Anterior cingulate cortex (tissue), 58 donors: ENCODE measurements around the gene SLC44A2.
A peak's percentile ranks its signal among the peaks of the same experiment; 100 is the strongest.

Experiments used
- DNase-seq, 58 donors: peaks; one replicate each; lab custom pipeline; 2025; lab: John Stamatoyannopoulos, UW

Gene SLC44A2

GRCh38 chr19:10625003-10625761 is at the start of gene SLC44A2:
TSS of gene SLC44A2 (plus strand) at chr19:10625553. CDS start at chr19:10625634, 81 bp downstream.
- peak in 53 of 58 donors; percentile 11 to 89 (median 74) for DNase-seq

GRCh38 chr19:10577951-10578350 is 47.4 kb upstream of the SLC44A2 start:
- no peak for DNase-seq

GRCh38 chr19:10580979-10581631 is 44.2 kb upstream of the SLC44A2 start:
- peak in 56 of 58 donors; percentile 27 to 90 (median 73) for DNase-seq

GRCh38 chr19:10582091-10582490 is 43.3 kb upstream of the SLC44A2 start:
- DNase-seq: no peak

- DNase-seq: no peak
Measured at GRCh38 chr19:10583036-10583776, 42.1 kb upstream of the SLC44A2 start.

GRCh38 chr19:10586396-10586795 is 39.0 kb upstream of the SLC44A2 start:
- DNase-seq: no peak

GRCh38 chr19:10587022-10587838 is 38.1 kb upstream of the SLC44A2 start, which contains the start of gene AP1M2:
TSS of gene AP1M2 (minus strand) at chr19:10587312. CDS start at chr19:10587231, 81 bp downstream.
- DNase-seq: no peak

- DNase-seq: no peak
Measured at GRCh38 chr19:10587839-10588150, 37.6 kb upstream of the SLC44A2 start.

- no peak for DNase-seq
Measured at GRCh38 chr19:10593148-10593547, 32.2 kb upstream of the SLC44A2 start.

- DNase-seq: peak in 48 of 58 donors; percentile 5 to 79 (median 42)
Measured at GRCh38 chr19:10593820-10594637, 31.3 kb upstream of the SLC44A2 start.

- no peak for DNase-seq
Measured at GRCh38 chr19:10600149-10600548, 25.2 kb upstream of the SLC44A2 start.

GRCh38 chr19:10601999-10602329 is 23.4 kb upstream of the SLC44A2 start:
- DNase-seq: no peak

- DNase-seq: peak in 54 of 58 donors; percentile 28 to 88 (median 67)
Measured at GRCh38 chr19:10602330-10603083, 22.8 kb upstream of the SLC44A2 start.

- DNase-seq: peak in 11 of 58 donors; percentile 1 to 28 (median 22)
Measured at GRCh38 chr19:10603084-10603872, 22.1 kb upstream of the SLC44A2 start.

- peak in 3 of 58 donors; percentile 3 to 21 (median 14) for DNase-seq
Measured at GRCh38 chr19:10603873-10604459, 21.4 kb upstream of the SLC44A2 start.

- DNase-seq: no peak
Measured at GRCh38 chr19:10604460-10604980, 20.8 kb upstream of the SLC44A2 start.

- no peak for DNase-seq
Measured at GRCh38 chr19:10611907-10612306, 13.4 kb upstream of the SLC44A2 start.
